Measurements from ENCODE around the gene DAPL1. TPM values are rescaled to one million over a fixed set of nuclear protein-coding genes. Genes with fewer than 3 reads are reported as not detected.

Gene DAPL1
- total and polyA plus RNA-seq, 7 experiments from 2014 or later = not detected

GRCh38 chr2:158786897-158787296 lies 8.2 kb upstream of the DAPL1 start:
- Mint-ChIP-seq H3K4me1 (peaks cover 0 to 2% (median 0%) of the 10 kb centered on the region in 7 donors), H3K27me3 (peaks cover 0 to 16% (median 10%) of the 10 kb centered on the region in 5 donors), H3K27ac (no peak overlapping the region), H3K36me3 (no peaks in the 10 kb centered on the region), H3K9me3 (no peaks in the 10 kb centered on the region), H3K4me3 (no peak overlapping the region)
- ATAC-seq (no peak), DNase-seq (no peak)
- H3K27ac ChIP-seq (ENCODE audit: low read depth, low read length) = no peak overlapping the region
- ChIA-PET POLR2A (no interaction called here), CTCF (no interaction called here)
- no peaks in the 10 kb centered on the region for H3K27me3 ChIP-seq (ENCODE audit: control insufficient read depth in 2 of 2, insufficient read depth in 2 of 2, low read length in 2 of 2)
- H3K9me3 ChIP-seq (ENCODE audit: control insufficient read depth in 2 of 3, low read length in 3 of 3) = no peaks in the 10 kb centered on the region
- no peaks in the 10 kb centered on the region for H3K36me3 ChIP-seq (ENCODE audit: control insufficient read depth in 2 of 3, insufficient read depth in 3 of 3, low read length in 3 of 3)
- H3K4me3 ChIP-seq (ENCODE audit: low read length) = no peak overlapping the region
- intact Hi-C loops (cut with micrococcal nuclease) = no loop called here
- H3K4me1 ChIP-seq (ENCODE audit: control insufficient read depth in 2 of 2, insufficient read depth in 2 of 2, low read length in 2 of 2) = no peaks in the 10 kb centered on the region

- Mint-ChIP-seq H3K27me3 (peaks cover 3 to 12% (median 11%) of the 10 kb centered on the region in 5 donors), H3K4me3 (no peak overlapping the region), H3K9me3 (no peaks in the 10 kb centered on the region), H3K36me3 (no peaks in the 10 kb centered on the region), H3K27ac (no peak overlapping the region), H3K4me1 (no peaks in the 10 kb centered on the region)
- H3K36me3 ChIP-seq (ENCODE audit: control insufficient read depth in 2 of 3, insufficient read depth in 3 of 3, low read length in 3 of 3) = no peaks in the 10 kb centered on the region
- H3K4me1 ChIP-seq (ENCODE audit: control insufficient read depth in 2 of 2, insufficient read depth in 2 of 2, low read length in 2 of 2) = no peaks in the 10 kb centered on the region
- H3K27me3 ChIP-seq (ENCODE audit: control insufficient read depth in 2 of 2, insufficient read depth in 2 of 2, low read length in 2 of 2) = peaks cover 0 to 4% of the 10 kb centered on the region in 2 donors
- ChIA-PET POLR2A (no interaction called here), CTCF (no interaction called here)
- ATAC-seq (no peak), DNase-seq (no peak)
- H3K9me3 ChIP-seq (ENCODE audit: control insufficient read depth in 2 of 3, low read length in 3 of 3) = no peaks in the 10 kb centered on the region
- no peak overlapping the region for H3K4me3 ChIP-seq (ENCODE audit: low read length)
- H3K27ac ChIP-seq (ENCODE audit: low read depth, low read length) = no peak overlapping the region
- intact Hi-C loops (cut with micrococcal nuclease) = no loop called here
Observed at GRCh38 chr2:158788951-158789350, 6.2 kb upstream of the DAPL1 start.

- no peak overlapping the region for H3K27ac Mint-ChIP-seq
- H3K36me3 ChIP-seq (ENCODE audit: control insufficient read depth in 2 of 3, insufficient read depth in 3 of 3, low read length in 3 of 3) = no peaks in the 10 kb centered on the region
- peaks cover 0 to 8% (median 5%) of the 10 kb centered on the region in 7 donors for H3K4me1 Mint-ChIP-seq
- intact Hi-C loops (cut with micrococcal nuclease) = no loop called here
- no peaks in the 10 kb centered on the region for H3K9me3 ChIP-seq (ENCODE audit: control insufficient read depth in 2 of 3, low read length in 3 of 3)
- H3K4me3 Mint-ChIP-seq = no peak overlapping the region
- no peaks in the 10 kb centered on the region for H3K36me3 Mint-ChIP-seq
- H3K9me3 Mint-ChIP-seq = peaks cover 0 to 2% (median 0%) of the 10 kb centered on the region in 11 donors
- H3K4me1 ChIP-seq (ENCODE audit: control insufficient read depth in 2 of 2, insufficient read depth in 2 of 2, low read length in 2 of 2) = no peaks in the 10 kb centered on the region
- peaks cover 22 to 35% (median 31%) of the 10 kb centered on the region in 5 donors for H3K27me3 Mint-ChIP-seq
- H3K27me3 ChIP-seq (ENCODE audit: control insufficient read depth in 2 of 2, insufficient read depth in 2 of 2, low read length in 2 of 2) = peaks cover 0 to 4% of the 10 kb centered on the region in 2 donors
- ChIA-PET CTCF (no interaction called here), POLR2A (interaction anchor here (0.6 kb wide), 1 partner anchor 248 kb away, joined by 3 read pairs; no protein-coding TSS in a partner anchor)
- ATAC-seq (no peak), DNase-seq (no peak)
- no peak overlapping the region for H3K4me3 ChIP-seq (ENCODE audit: low read length)
- H3K27ac ChIP-seq (ENCODE audit: low read depth, low read length) = no peak overlapping the region
Observed at GRCh38 chr2:158796652-158797051, 1.5 kb downstream of the DAPL1 start.

GRCh38 chr2:158797963-158798700 lies 3.0 kb downstream of the DAPL1 start:
- Histone ChIP-seq H3K4me1 (ENCODE audit: control insufficient read depth in 2 of 2, insufficient read depth in 2 of 2, low read length in 2 of 2) (no peaks in the 10 kb centered on the region), H3K36me3 (ENCODE audit: control insufficient read depth in 2 of 3, insufficient read depth in 3 of 3, low read length in 3 of 3) (no peaks in the 10 kb centered on the region), H3K4me3 (ENCODE audit: low read length) (no peak overlapping the region), H3K27me3 (ENCODE audit: control insufficient read depth in 2 of 2, insufficient read depth in 2 of 2, low read length in 2 of 2) (peaks cover 0 to 4% of the 10 kb centered on the region in 2 donors), H3K9me3 (ENCODE audit: control insufficient read depth in 2 of 3, low read length in 3 of 3) (no peaks in the 10 kb centered on the region), H3K27ac (ENCODE audit: low read depth, low read length) (no peak overlapping the region)
- DNase-seq = no peak
- Mint-ChIP-seq H3K27ac (no peak overlapping the region), H3K9me3 (peaks cover 0 to 2% (median 0%) of the 10 kb centered on the region in 11 donors), H3K27me3 (peaks cover 23 to 35% (median 31%) of the 10 kb centered on the region in 5 donors), H3K36me3 (no peaks in the 10 kb centered on the region), H3K4me3 (no peak overlapping the region), H3K4me1 (peaks cover 0 to 8% (median 5%) of the 10 kb centered on the region in 7 donors)
- intact Hi-C loops (cut with micrococcal nuclease) = no loop called here
- no peak for ATAC-seq
- CTCF ChIA-PET = no interaction called here
- POLR2A ChIA-PET = no interaction called here

- no peak overlapping the region for H3K27ac ChIP-seq (ENCODE audit: low read depth, low read length)
Observed at GRCh38 chr2:158799181-158799580, 4.1 kb downstream of the DAPL1 start.

GRCh38 chr2:158803506-158803905 lies 8.4 kb downstream of the DAPL1 start:
- CTCF ChIA-PET = no interaction called here

More at GRCh38 chr2:158799181-158799580, 4.1 kb downstream of the DAPL1 start:
- Histone ChIP-seq H3K4me1 (ENCODE audit: control insufficient read depth in 2 of 2, insufficient read depth in 2 of 2, low read length in 2 of 2) (no peaks in the 10 kb centered on the region), H3K4me3 (ENCODE audit: low read length) (no peak overlapping the region), H3K36me3 (ENCODE audit: control insufficient read depth in 2 of 3, insufficient read depth in 3 of 3, low read length in 3 of 3) (no peaks in the 10 kb centered on the region), H3K27me3 (ENCODE audit: control insufficient read depth in 2 of 2, insufficient read depth in 2 of 2, low read length in 2 of 2) (no peaks in the 10 kb centered on the region), H3K9me3 (ENCODE audit: control insufficient read depth in 2 of 3, low read length in 3 of 3) (no peaks in the 10 kb centered on the region)
- peaks cover 0 to 2% (median 0%) of the 10 kb centered on the region in 11 donors for H3K9me3 Mint-ChIP-seq
- peaks cover 20 to 35% (median 23%) of the 10 kb centered on the region in 5 donors for H3K27me3 Mint-ChIP-seq
- ChIA-PET CTCF (no interaction called here), POLR2A (no interaction called here)
- DNase-seq (no peak), ATAC-seq (no peak)
- H3K4me1 Mint-ChIP-seq = peaks cover 0 to 8% (median 5%) of the 10 kb centered on the region in 7 donors
- H3K27ac Mint-ChIP-seq = no peak overlapping the region
- intact Hi-C loops (cut with micrococcal nuclease) = no loop called here
- H3K36me3 Mint-ChIP-seq = no peaks in the 10 kb centered on the region
- H3K4me3 Mint-ChIP-seq = no peak overlapping the region

GRCh38 chr2:158805255-158805654 lies 10.1 kb downstream of the DAPL1 start:
- Mint-ChIP-seq H3K27ac (no peak overlapping the region), H3K27me3 (peaks cover 0 to 5% (median 4%) of the 10 kb centered on the region in 5 donors), H3K4me1 (no peaks in the 10 kb centered on the region), H3K9me3 (no peaks in the 10 kb centered on the region), H3K36me3 (no peaks in the 10 kb centered on the region), H3K4me3 (no peak overlapping the region)
- H3K27me3 ChIP-seq (ENCODE audit: control insufficient read depth in 2 of 2, insufficient read depth in 2 of 2, low read length in 2 of 2) = no peaks in the 10 kb centered on the region
- no peaks in the 10 kb centered on the region for H3K36me3 ChIP-seq (ENCODE audit: control insufficient read depth in 2 of 3, insufficient read depth in 3 of 3, low read length in 3 of 3)
- H3K4me3 ChIP-seq (ENCODE audit: low read length) = no peak overlapping the region
- ChIA-PET POLR2A (no interaction called here), CTCF (interaction anchor here (0.6 kb wide), 1 partner anchor 968 kb away, joined by 3 read pairs; no protein-coding TSS in a partner anchor)
- ATAC-seq (no peak), DNase-seq (no peak)
- intact Hi-C loops (cut with micrococcal nuclease) = no loop called here
- no peaks in the 10 kb centered on the region for H3K9me3 ChIP-seq (ENCODE audit: control insufficient read depth in 2 of 3, low read length in 3 of 3)
- no peak overlapping the region for H3K27ac ChIP-seq (ENCODE audit: low read depth, low read length)
- H3K4me1 ChIP-seq (ENCODE audit: control insufficient read depth in 2 of 2, insufficient read depth in 2 of 2, low read length in 2 of 2) = no peaks in the 10 kb centered on the region

More at GRCh38 chr2:158803506-158803905, 8.4 kb downstream of the DAPL1 start:
- Mint-ChIP-seq H3K27ac (no peak overlapping the region), H3K4me3 (no peak overlapping the region), H3K36me3 (no peaks in the 10 kb centered on the region), H3K27me3 (peaks cover 0 to 12% (median 7%) of the 10 kb centered on the region in 5 donors), H3K4me1 (no peaks in the 10 kb centered on the region), H3K9me3 (no peaks in the 10 kb centered on the region)
- Histone ChIP-seq H3K36me3 (ENCODE audit: control insufficient read depth in 2 of 3, insufficient read depth in 3 of 3, low read length in 3 of 3) (no peaks in the 10 kb centered on the region), H3K4me1 (ENCODE audit: control insufficient read depth in 2 of 2, insufficient read depth in 2 of 2, low read length in 2 of 2) (no peaks in the 10 kb centered on the region), H3K4me3 (ENCODE audit: low read length) (no peak overlapping the region), H3K27me3 (ENCODE audit: control insufficient read depth in 2 of 2, insufficient read depth in 2 of 2, low read length in 2 of 2) (no peaks in the 10 kb centered on the region), H3K9me3 (ENCODE audit: control insufficient read depth in 2 of 3, low read length in 3 of 3) (no peaks in the 10 kb centered on the region), H3K27ac (ENCODE audit: low read depth, low read length) (no peak overlapping the region)
- no peak for DNase-seq
- POLR2A ChIA-PET = no interaction called here
- intact Hi-C loops (cut with micrococcal nuclease) = no loop called here
- no peak for ATAC-seq
